Measurements from ENCODE around the gene HOXD13.

Gene HOXD13

DNA sequence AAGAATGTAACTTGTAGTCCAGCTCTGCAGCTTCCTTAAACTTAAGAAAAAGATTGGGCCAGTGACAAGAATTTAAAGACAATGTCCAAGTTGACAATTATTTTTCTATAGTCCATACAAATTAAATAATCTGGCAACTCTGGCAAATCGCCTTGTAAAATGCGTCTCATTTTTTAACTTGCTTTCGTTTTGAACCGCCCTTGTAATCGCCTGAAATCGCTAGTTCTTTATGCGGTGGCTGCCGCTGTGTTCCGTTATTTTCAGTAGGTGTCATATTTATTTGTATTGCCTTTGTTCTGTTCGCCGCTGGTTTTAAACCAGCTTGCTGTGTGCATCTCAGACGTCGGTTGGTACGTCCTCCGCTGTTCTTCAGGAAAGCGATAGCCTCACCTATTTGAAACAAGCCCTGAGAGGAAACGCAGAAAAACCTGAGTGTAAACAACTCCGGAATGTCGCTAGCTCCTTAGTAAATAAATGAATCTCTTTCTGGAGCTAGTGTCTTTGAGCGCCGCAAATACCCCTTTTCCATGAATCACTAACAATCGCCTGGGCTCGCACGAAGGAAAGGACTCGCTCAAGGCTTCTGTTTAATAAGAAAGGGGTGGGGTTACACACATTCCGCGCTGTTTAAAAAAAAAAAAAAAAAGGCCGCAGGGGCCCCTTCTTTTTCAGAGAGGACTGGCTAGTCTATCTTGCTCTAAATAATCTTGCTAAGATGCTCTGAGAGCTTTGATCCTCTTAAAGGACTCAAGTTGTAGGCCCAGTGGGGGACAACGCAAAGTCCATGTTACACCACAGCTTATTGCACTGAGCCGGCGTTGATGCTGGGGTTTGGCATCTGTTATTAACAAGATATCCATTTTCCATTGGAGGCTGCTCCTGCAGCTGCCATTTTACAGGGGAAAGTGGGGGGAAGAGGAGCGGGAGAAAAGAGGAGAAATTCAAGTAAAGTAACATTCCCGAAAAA is 40.0 kb downstream of the HOXD13 start:
- peak in 1 of 2 donors; percentile 30 for DNase-seq

DNA sequence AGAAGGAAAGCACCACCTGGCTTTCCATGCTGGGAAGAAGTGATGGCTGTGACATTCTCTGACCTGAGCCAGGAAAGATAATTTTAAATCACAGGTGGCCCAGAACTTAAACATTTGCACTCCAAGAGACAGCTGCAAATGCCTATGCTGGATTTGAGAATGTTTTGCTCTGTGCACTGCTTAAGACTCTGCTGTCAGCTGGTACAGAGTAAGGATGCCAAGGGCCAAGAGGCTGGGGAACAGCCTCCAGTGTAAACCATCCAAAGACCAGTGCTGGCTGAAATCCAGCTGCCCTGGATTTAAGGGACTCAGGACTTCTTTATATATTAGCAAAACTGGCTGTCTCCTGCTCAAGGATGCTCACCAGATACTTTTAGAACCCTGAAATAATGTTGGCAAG is 40.9 kb downstream of the HOXD13 start:
- no peak for DNase-seq

- DNase-seq: no peak
Observed at GRCh38 chr2:176134035-176134434, 41.5 kb downstream of the HOXD13 start.

- no peak for DNase-seq
Observed at GRCh38 chr2:176135035-176135440, 42.5 kb downstream of the HOXD13 start.

DNA sequence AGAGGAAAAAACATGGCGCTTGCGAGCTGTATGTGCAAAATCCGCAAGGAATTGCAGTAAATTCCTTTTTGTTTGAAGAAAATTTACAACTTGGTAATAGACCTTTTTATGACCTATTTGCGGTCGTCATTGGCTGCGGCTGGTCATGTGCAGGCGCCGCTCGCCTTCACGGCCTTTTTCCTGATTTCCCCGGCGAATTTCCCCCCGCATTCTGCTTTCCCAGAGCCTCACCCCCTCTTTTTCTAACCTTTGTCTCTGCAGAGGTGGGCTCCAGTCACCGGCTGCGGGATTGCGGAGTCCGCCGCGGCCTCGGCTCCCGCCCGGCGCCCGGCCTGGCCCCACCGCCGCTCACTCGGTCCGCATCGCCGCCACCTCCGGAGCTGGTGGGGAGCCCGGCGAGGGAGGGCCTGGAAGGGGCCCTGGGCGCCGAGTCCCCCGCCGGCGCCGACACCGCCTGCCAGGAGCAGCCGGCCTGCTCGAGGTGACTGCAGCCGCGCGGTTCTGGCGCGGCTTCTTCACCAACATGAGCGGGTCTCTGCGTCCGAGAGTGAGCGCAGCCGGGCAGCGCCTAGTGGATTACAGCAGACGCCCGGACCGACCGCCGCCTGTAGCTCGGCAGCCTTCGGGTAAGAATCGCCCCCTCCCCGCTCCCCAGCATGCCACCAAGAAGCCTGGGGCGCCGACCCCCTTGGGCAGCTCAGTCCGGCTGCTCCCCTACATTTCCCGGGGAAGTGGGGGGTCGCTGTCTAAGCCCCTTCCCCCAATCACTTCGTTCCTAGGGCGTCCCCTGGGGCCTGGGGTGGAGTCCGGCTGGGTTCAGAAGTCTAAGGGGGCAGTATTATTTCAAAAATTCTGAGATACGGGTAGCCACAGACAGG is 44.1 kb downstream of the HOXD13 start:
- no peak for DNase-seq

GRCh38 chr2:176137252-176137580 is 44.7 kb downstream of the HOXD13 start:
- DNase-seq: no peak

- DNase-seq: no peak
Observed at GRCh38 chr2:176137906-176138305, 45.4 kb downstream of the HOXD13 start.

- DNase-seq: no peak
Observed at GRCh38 chr2:176138526-176138922, 46.0 kb downstream of the HOXD13 start.

GRCh38 chr2:176138923-176139660 is 46.6 kb downstream of the HOXD13 start:
- DNase-seq: no peak

DNA sequence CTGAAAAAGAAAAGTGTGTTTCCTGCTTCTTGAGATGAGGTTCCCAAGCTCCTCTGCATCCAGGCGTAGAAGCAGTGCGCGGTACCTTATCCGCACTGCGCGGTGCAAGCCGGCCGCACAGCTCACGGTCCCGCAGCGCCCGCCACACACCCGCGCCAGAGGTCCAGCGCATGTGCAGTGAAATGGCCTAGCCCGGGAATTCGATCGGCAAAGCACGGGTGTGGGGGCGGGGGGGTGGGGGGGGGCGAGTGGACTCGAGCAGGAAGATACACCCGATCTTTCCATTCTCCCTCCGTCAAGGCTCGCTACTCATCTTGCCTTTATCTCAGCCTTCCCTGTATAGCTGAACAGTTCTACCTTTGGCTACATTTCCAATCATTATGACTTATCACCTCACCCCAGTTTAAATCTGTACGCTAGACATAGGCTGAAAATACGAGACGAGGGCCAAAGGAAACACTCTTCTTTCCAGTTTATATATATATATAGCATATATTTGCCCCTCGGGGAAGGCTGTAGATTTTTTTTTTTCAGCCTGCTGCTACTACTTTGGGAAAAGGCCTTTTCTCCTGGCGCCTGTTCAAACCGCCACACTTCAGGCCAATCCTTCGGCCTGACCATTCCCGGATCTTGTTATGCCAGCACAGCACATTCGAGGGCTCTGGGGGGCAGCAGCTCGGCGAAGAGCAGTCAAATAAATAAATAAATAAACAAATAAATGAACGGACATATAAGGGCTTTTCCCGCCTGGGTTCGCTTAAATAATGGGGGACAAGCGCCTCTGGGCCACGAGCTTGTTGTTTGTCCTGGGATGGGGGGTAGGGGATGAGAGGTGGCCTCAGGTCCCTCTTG is 47.4 kb downstream of the HOXD13 start:
- DNase-seq: no peak

GRCh38 chr2:176140513-176141317 is 48.2 kb downstream of the HOXD13 start:
- DNase-seq: peak; percentile 53 to 59

- DNase-seq: no peak
Observed at GRCh38 chr2:176142281-176142680, 49.8 kb downstream of the HOXD13 start.

Data from CD4-positive, alpha-beta T cell treated with Interleukin-4 for 1 hour (primary cell).